Measurements from ENCODE around the gene MAGI1.

The MAGI1 gene

DNA sequence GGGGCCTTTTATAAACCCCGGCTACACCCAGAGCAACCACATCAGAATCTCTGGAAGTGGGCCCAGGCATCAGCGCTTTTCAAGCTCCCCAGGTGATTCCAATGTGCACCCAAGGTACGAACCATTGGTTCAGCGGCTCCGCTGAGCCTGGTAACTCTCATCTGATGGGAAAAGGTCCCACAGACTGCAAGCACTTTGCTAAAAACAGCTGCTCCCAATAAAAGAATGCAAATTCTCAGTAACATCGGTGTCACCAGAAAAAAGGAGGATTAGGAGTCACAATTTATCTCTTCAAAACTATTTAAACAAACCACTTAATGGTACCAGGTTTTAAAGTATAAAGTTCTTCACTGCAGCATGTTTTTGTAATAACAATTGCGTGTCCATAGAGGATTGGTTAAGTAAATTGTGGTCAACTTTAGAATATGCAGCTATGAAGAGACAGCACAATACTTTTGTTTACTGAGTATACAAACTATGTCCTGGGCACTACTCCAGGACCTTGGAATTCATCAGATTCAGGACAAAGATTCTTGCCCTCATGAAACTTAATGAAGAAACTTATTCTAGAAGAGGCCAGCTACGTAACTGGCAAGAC, 690.2 kb downstream of the MAGI1 start:
- TF ChIP-seq, protein P1, sequence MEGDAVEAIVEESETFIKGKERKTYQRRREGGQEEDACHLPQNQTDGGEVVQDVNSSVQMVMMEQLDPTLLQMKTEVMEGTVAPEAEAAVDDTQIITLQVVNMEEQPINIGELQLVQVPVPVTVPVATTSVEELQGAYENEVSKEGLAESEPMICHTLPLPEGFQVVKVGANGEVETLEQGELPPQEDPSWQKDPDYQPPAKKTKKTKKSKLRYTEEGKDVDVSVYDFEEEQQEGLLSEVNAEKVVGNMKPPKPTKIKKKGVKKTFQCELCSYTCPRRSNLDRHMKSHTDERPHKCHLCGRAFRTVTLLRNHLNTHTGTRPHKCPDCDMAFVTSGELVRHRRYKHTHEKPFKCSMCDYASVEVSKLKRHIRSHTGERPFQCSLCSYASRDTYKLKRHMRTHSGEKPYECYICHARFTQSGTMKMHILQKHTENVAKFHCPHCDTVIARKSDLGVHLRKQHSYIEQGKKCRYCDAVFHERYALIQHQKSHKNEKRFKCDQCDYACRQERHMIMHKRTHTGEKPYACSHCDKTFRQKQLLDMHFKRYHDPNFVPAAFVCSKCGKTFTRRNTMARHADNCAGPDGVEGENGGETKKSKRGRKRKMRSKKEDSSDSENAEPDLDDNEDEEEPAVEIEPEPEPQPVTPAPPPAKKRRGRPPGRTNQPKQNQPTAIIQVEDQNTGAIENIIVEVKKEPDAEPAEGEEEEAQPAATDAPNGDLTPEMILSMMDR (conservative IDR thresholded peaks at IDR 0.05) = no peak
- TF ChIP-seq ZFX (IDR thresholded peaks at IDR 0.05) = no peak
- no peak overlapping the region for H3K27ac ChIP-seq

DNA sequence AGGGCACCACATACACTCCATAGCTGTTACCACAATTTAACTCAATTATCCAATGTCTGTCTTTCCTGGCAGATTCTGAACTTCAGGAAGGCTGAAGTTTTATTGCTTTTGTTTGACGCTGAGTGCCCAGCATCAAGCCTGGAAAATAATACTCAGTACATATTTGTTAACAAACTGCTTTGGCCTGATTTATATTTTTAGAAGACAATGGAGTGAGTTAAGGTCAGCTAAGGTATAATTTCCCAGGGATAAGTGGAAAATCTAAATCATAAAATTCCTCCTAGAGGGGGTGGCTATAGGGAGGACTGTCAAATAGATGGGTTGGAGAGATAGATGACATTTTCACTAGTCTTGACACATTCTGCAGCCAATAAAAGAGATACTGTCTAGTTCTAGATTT, 691.6 kb downstream of the MAGI1 start:
- no peak overlapping the region for H3K27ac ChIP-seq
- TF ChIP-seq, protein P1 (conservative IDR thresholded peaks at IDR 0.05) = no peak
- TF ChIP-seq ZFX (IDR thresholded peaks at IDR 0.05) = no peak

- TF ChIP-seq ZFX (IDR thresholded peaks at IDR 0.05) = no peak
- TF ChIP-seq, protein P1 (conservative IDR thresholded peaks at IDR 0.05) = no peak
- H3K27ac ChIP-seq = no peak overlapping the region
Measured at GRCh38 chr3:65344846-65345245, 693.9 kb downstream of the MAGI1 start.

GRCh38 chr3:65344444-65344843, 694.3 kb downstream of the MAGI1 start:
- TF ChIP-seq, protein P1 (conservative IDR thresholded peaks at IDR 0.05) = no peak
- no peak for TF ChIP-seq ZFX (IDR thresholded peaks at IDR 0.05)
- H3K27ac ChIP-seq = no peak overlapping the region

DNA sequence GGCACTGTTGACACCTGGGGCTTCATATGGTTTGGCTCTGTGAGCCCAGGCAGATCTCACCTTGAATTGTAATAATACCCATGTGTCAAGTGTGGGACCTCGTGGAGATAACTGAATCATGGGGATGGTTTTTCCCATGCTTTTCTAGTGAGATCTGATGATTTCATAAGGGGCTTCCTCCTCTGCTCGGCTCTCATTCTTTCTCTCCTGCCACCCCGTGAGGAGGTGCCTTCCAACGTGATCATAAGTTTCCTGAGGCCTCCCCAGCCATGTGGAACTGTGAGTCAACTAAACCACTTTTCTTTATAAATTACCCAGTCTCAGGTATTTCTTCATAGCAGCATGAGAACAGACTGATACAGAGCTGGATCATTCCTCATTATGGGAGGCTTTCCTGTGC, 695.0 kb downstream of the MAGI1 start:
- TF ChIP-seq, protein P1 (conservative IDR thresholded peaks at IDR 0.05) = no peak
- no peak for TF ChIP-seq ZFX (IDR thresholded peaks at IDR 0.05)
- no peak overlapping the region for H3K27ac ChIP-seq

- H3K27ac ChIP-seq = no peak overlapping the region
- TF ChIP-seq, protein P1 (conservative IDR thresholded peaks at IDR 0.05) = no peak
- TF ChIP-seq ZFX (IDR thresholded peaks at IDR 0.05) = no peak
Measured at GRCh38 chr3:65343026-65343425, 695.7 kb downstream of the MAGI1 start.

DNA sequence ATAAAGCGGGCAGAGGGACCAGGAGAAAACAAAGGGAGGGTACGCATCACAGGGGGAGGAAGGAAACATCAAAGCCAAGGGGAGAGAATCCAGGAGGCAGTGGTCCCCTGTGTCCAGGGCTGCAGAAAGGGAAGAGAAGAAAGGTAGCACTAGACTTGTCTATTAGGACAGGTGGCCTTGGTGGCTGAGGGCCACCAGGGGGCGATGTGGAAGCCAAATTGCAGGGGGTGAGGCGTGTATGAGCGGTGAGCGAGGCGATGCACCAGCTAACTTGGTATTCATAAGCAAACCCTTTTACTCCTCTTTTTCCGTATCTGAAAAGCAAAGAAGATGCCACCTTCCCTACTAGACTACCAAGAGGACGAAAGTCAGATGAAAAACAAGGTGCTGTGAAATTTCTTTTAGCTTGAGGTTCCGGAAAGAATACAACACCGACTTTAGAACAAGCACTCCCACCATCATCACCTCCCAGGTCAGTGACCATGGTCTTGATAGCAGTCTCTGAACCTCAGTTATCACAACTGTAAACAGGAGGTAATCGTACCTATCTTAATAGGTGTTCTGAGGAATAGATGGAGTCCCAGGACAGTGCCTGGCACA, 696.5 kb downstream of the MAGI1 start:
- H3K27ac ChIP-seq = no peak overlapping the region
- no peak for TF ChIP-seq ZFX (IDR thresholded peaks at IDR 0.05)
- TF ChIP-seq, protein P1 (conservative IDR thresholded peaks at IDR 0.05) = peak; percentile 85

Data from C4-2B (cell line).